Skeletal muscle cell (primary cell): Measurements from ENCODE around the gene PATJ.
A peak's percentile ranks its signal among the peaks of the same experiment; 100 is the strongest.
"Not testable (repeated sequence)": the region's sequence is repeated elsewhere in the genome, so short reads cannot be mapped to it uniquely, and the experiment has no call there.

Experiments used
- DNase-seq: peaks from one replicate; pipeline ENCODE4 v3.0.0-alpha.2; 2010; ENCODE audit warnings: low read depth
- H3K4me3 ChIP-seq: 2 replicates; pipeline ENCODE4 v1.5.1; 2011; ENCODE audit warnings: low read depth, mild to moderate bottlenecking, control low read depth, low read length, moderate library complexity

Gene PATJ

GRCh38 chr1:62111084-62111483 lies 368.8 kb downstream of the PATJ start:
- no peak overlapping the region for H3K4me3 ChIP-seq
- DNase-seq, result no peak

- H3K4me3 ChIP-seq, result no peak overlapping the region
- no peak for DNase-seq
Observed at GRCh38 chr1:62113507-62113906, 371.2 kb downstream of the PATJ start.

GRCh38 chr1:62117018-62117750 lies 374.9 kb downstream of the PATJ start:
- no peak overlapping the region for H3K4me3 ChIP-seq
- DNase-seq, result no peak

- no peak for DNase-seq
- H3K4me3 ChIP-seq, result no peak overlapping the region
Observed at GRCh38 chr1:62126579-62127290, 384.5 kb downstream of the PATJ start.

GRCh38 chr1:62128745-62129144 lies 386.5 kb downstream of the PATJ start:
- no peak overlapping the region for H3K4me3 ChIP-seq
- DNase-seq, result no peak

GRCh38 chr1:62131093-62131725 lies 388.9 kb downstream of the PATJ start:
- DNase-seq, result peak; percentile 12

GRCh38 chr1:62138029-62138428 lies 395.7 kb downstream of the PATJ start:
- DNase-seq, result no peak
- H3K4me3 ChIP-seq, result no peak overlapping the region

More at GRCh38 chr1:62131093-62131725, 388.9 kb downstream of the PATJ start:
- no peak overlapping the region for H3K4me3 ChIP-seq

GRCh38 chr1:62139410-62139809 lies 397.1 kb downstream of the PATJ start:
- no peak overlapping the region for H3K4me3 ChIP-seq
- DNase-seq, result no peak

GRCh38 chr1:62140666-62141065 lies 398.4 kb downstream of the PATJ start:
- no peak overlapping the region for H3K4me3 ChIP-seq
- no peak for DNase-seq

GRCh38 chr1:62142496-62142895 lies 400.2 kb downstream of the PATJ start:
- no peak overlapping the region for H3K4me3 ChIP-seq
- DNase-seq, result no peak

- H3K4me3 ChIP-seq, result no peak overlapping the region
- DNase-seq, result peak; percentile 4
Observed at GRCh38 chr1:62144238-62144831, 402.1 kb downstream of the PATJ start.

GRCh38 chr1:62159940-62160348 lies 417.7 kb downstream of the PATJ start:
- H3K4me3 ChIP-seq, result no peak overlapping the region
- DNase-seq, result no peak

- no peak for DNase-seq
- no peak overlapping the region for H3K4me3 ChIP-seq
Observed at GRCh38 chr1:62161711-62162110, 419.4 kb downstream of the PATJ start.

- not testable (repeated sequence) for H3K4me3 ChIP-seq, DNase-seq
Observed at GRCh38 chr1:62170380-62170779, 428.1 kb downstream of the PATJ start.

- DNase-seq, result no peak
- H3K4me3 ChIP-seq, result no peak overlapping the region
Observed at GRCh38 chr1:62175568-62176179, 433.4 kb downstream of the PATJ start.

- DNase-seq, result no peak
- H3K4me3 ChIP-seq, result no peak overlapping the region
Observed at GRCh38 chr1:62176597-62177312, 434.5 kb downstream of the PATJ start.

GRCh38 chr1:62177621-62178020 lies 435.3 kb downstream of the PATJ start:
- no peak for DNase-seq

GRCh38 chr1:62178372-62178771 lies 436.1 kb downstream of the PATJ start:
- H3K4me3 ChIP-seq, result no peak overlapping the region
- no peak for DNase-seq

More at GRCh38 chr1:62177621-62178020, 435.3 kb downstream of the PATJ start:
- no peak overlapping the region for H3K4me3 ChIP-seq

- not testable (repeated sequence) for H3K4me3 ChIP-seq, DNase-seq
Observed at GRCh38 chr1:62180054-62180453, 437.8 kb downstream of the PATJ start.
